GM06990 (cell line): Measurements from ENCODE around the gene NF1.
"Not testable (repeated sequence)": the region's sequence is repeated elsewhere in the genome, so short reads cannot be mapped to it uniquely, and the experiment has no call there.

Experiments used
- DNase-seq: peaks from one replicate; pipeline ENCODE4 v3.0.0-alpha.2; 2011; ENCODE audit not compliant: insufficient read length; ENCODE audit errors: extremely low read depth
- H3K27me3 ChIP-seq: replicated peaks from 2 replicates; pipeline ENCODE4 v1.6.0; 2011; ENCODE audit warnings: low read length; ENCODE audit not compliant: control insufficient read depth, insufficient read depth
- H3K36me3 ChIP-seq: 2 replicates; pipeline ENCODE4 v1.5.1; 2011; ENCODE audit warnings: low read length; ENCODE audit not compliant: control insufficient read depth, insufficient read depth
- H3K4me3 ChIP-seq: replicated peaks from 2 replicates; pipeline ENCODE4 v1.5.1; 2011; ENCODE audit warnings: low read depth, mild to moderate bottlenecking, control low read depth, low read length
- TF ChIP-seq, protein P1 (sequence below): IDR thresholded peaks from 2 replicates; pipeline ENCODE4 v1.5.1; 2011; ENCODE audit warnings: low read length, control low read depth, mild to moderate bottlenecking, inconsistent platforms; ENCODE audit not compliant: insufficient read depth, poor library complexity, severe bottlenecking

Gene NF1

DNA sequence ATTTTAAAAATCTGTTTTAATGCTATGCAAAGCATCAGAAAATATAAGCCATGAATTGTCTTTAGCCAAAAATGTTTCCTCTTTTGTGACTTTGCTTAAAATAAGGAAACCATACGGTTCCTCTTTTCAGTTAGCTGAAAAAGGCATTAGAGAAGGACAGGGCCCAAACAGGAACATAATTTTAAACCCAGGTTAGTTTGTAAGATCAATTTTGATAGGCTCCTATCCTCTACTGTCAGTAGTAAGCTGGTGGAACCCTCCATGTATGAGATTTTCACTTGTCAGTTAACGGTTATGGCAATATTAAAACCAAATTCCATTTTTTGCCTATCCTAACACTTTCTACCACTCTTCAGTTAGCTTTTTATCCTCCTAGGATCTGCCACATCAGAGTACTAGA is 214.8 kb downstream of the NF1 start:
- TF ChIP-seq, protein P1, sequence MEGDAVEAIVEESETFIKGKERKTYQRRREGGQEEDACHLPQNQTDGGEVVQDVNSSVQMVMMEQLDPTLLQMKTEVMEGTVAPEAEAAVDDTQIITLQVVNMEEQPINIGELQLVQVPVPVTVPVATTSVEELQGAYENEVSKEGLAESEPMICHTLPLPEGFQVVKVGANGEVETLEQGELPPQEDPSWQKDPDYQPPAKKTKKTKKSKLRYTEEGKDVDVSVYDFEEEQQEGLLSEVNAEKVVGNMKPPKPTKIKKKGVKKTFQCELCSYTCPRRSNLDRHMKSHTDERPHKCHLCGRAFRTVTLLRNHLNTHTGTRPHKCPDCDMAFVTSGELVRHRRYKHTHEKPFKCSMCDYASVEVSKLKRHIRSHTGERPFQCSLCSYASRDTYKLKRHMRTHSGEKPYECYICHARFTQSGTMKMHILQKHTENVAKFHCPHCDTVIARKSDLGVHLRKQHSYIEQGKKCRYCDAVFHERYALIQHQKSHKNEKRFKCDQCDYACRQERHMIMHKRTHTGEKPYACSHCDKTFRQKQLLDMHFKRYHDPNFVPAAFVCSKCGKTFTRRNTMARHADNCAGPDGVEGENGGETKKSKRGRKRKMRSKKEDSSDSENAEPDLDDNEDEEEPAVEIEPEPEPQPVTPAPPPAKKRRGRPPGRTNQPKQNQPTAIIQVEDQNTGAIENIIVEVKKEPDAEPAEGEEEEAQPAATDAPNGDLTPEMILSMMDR: no peak
- Histone ChIP-seq H3K36me3 (peaks cover 4% of the 10 kb centered on the region), H3K27me3 (no peaks in the 10 kb centered on the region), H3K4me3 (peak overlapping the region; percentile 82)
- peak; percentile 37 for DNase-seq

DNA sequence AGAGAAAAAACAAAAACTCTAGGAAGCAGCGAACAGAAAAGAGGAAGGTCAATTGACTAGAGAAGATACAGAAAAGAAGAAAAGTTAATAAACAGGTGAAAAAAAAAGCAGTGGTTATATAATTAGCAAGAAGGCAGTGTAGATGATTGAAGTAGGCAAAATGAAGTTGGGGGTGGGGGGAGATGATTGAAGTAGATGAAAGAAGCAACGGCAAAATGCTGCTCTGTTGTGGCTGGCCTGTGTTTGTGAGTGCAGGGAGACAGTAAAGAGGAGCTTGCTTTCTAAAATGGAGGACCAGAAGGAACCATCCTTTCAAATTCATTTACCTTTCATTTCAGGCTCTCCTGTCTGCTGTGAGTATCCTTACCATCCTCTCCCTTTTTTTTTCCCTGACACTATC is 215.5 kb downstream of the NF1 start:
- no peak for DNase-seq
- Histone ChIP-seq H3K4me3 (peak overlapping the region; percentile 82), H3K36me3 (peaks cover under 1% of the 10 kb centered on the region), H3K27me3 (no peaks in the 10 kb centered on the region)
- TF ChIP-seq, protein P1: no peak

DNA sequence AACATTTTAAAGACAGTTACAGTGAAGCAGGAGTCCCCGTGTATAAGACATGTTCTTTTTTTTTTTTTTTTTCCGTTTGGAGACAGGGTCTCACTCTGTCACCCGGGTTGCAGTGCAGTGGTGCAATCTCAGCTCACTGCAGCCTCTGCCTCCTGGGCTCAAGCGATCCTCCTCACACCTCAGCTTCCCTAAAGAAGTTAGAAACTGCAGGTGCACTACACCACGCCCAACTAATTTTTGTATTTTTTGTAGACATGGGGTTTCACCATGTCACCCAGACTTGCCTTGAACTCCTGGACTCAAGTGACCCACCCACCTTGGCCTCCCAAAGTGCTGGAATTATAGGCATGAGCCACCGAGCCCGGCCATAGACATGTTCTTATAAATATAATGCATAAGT is 216.1 kb downstream of the NF1 start:
- DNase-seq: peak; percentile 40
- Histone ChIP-seq H3K36me3 (no peaks in the 10 kb centered on the region; the same call in none of the 2 replicates), H3K4me3 (peak overlapping the region; percentile 82), H3K27me3 (no peaks in the 10 kb centered on the region)
- TF ChIP-seq, protein P1: no peak

DNA sequence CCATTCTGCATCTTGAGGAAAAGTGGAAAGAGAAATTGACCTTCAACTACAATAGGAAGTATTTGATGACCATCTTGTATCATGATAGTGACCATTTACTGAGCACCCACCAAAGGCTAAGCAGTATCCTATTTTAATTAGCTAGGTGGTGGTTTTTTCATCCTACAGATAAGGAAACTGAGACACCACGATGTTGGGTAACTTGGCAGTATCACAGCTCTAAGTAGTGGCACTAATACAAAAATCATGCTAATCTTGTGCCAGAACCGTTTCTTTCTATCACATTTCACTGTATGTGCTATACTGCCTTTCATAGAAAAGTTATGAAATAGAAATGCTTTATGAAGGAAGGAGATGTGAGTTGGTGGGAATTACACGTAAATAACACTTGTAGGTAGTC is 216.7 kb downstream of the NF1 start:
- H3K4me3 ChIP-seq: peak overlapping the region; percentile 82
- no peaks in the 10 kb centered on the region for H3K27me3 ChIP-seq
- TF ChIP-seq, protein P1: no peak
- no peaks in the 10 kb centered on the region; the same call in none of the 2 replicates for H3K36me3 ChIP-seq
- no peak for DNase-seq

DNA sequence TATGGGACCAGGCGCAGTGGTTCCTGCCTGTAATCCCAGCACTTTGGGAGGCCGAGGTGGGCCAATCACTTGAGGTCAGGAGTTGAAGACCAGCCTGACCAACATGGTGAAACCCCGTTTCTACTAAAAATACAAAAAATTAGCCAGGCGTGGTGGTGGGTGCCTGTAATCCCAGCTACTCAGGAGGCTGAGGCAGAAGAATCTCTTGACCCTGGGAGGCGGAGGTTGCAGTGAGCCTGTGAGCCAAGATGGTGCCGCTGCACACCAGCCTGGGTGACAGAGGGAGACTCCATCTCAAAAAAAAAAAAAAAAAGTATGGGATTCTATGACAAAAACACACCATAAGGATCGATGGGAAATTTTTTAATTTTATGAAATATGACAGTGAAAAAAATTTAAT is 217.4 kb downstream of the NF1 start:
- not testable (repeated sequence) for DNase-seq, H3K27me3 ChIP-seq, H3K36me3 ChIP-seq
- H3K4me3 ChIP-seq: peak overlapping the region; percentile 82
- TF ChIP-seq, protein P1: peak; percentile 18
